HL-60 (cell line): ENCODE results near the gene SPPL2B.

ENCODE experiments used
- DNase-seq, 2 experiments: peaks; one replicate each; pipeline ENCODE4 v3.0.0-alpha.2; 2010 to 2020; ENCODE audit warnings: low read depth in 1 of 2, low spot score in 1 of 2
- H3K27ac ChIP-seq: fragments of 250-450 bp; sonication (Bioruptor Pico); replicated peaks from 2 replicates; pipeline ENCODE4 v1.5.1; 2020; ENCODE audit warnings: mild to moderate bottlenecking, moderate library complexity
- H3K27me3 ChIP-seq: fragments of 250-450 bp; sonication (Bioruptor Pico); 2 replicates; pipeline ENCODE4 v1.5.1; 2021; ENCODE audit warnings: mild to moderate bottlenecking, moderate library complexity; ENCODE audit not compliant: insufficient read depth, poor library complexity, severe bottlenecking
- H3K4me3 ChIP-seq: replicated peaks from 2 replicates; pipeline ENCODE4 v1.5.1; 2011; ENCODE audit warnings: mild to moderate bottlenecking, control low read depth, low read length; ENCODE audit not compliant: insufficient read depth
- CTCF ChIP-seq: IDR thresholded peaks from one replicate; pipeline ENCODE4 v1.5.1; 2011; ENCODE audit warnings: low read length, control low read depth, inconsistent platforms; ENCODE audit not compliant: insufficient read depth
- GABPA ChIP-seq: IDR thresholded peaks from 2 replicates; pipeline ENCODE4 v1.6.1; 2012; ENCODE audit warnings: low read depth
- POLR2AphosphoS5 ChIP-seq: IDR thresholded peaks from 2 replicates; pipeline ENCODE4 v1.6.1; 2012; ENCODE audit warnings: low read depth
- REST ChIP-seq: IDR thresholded peaks from 2 replicates; pipeline ENCODE4 v1.6.1; 2012; ENCODE audit warnings: low read depth; ENCODE audit not compliant: insufficient replicate concordance
- SPI1 ChIP-seq: IDR thresholded peaks from 2 replicates; pipeline ENCODE4 v1.6.1; 2012; ENCODE audit warnings: low read depth, mild to moderate bottlenecking, borderline replicate concordance

SPPL2B gene

GRCh38 chr19:2312820-2313501 is 15.5 kb upstream of the SPPL2B start:
- no peak overlapping the region for H3K27ac ChIP-seq
- H3K4me3 ChIP-seq = no peak overlapping the region
- H3K27me3 ChIP-seq = no peaks in the 10 kb centered on the region
- no peak for DNase-seq
- TF ChIP-seq SPI1 (no peak), GABPA (no peak), POLR2AphosphoS5 (no peak), CTCF (no peak), REST (no peak)

- no peaks in the 10 kb centered on the region for H3K27me3 ChIP-seq
- peak overlapping the region; percentile 10; the same call in 1 of the 2 replicates for H3K4me3 ChIP-seq
- H3K27ac ChIP-seq = peak overlapping the region; percentile 53
- DNase-seq = no peak
- TF ChIP-seq REST = no peak
Observed at GRCh38 chr19:2315121-2315817, 13.2 kb upstream of the SPPL2B start.

GRCh38 chr19:2315818-2316353 is 12.6 kb upstream of the SPPL2B start:
- peak overlapping the region; percentile 53 for H3K27ac ChIP-seq
- no peaks in the 10 kb centered on the region for H3K27me3 ChIP-seq
- TF ChIP-seq SPI1 = peak; percentile 80; the same call in 1 of the 2 replicates
- TF ChIP-seq CTCF = peak; percentile 30
- peak; percentile 50; the same call in 1 of the 2 replicates for TF ChIP-seq POLR2AphosphoS5
- no peak for TF ChIP-seq REST
- TF ChIP-seq GABPA = peak; percentile 69
- peak; percentile 90 to 94 for DNase-seq
- peak overlapping the region; percentile 10; the same call in 1 of the 2 replicates for H3K4me3 ChIP-seq
